GM18519 (cell line): ENCODE data around the gene HNF1B.
"Not testable (repeated sequence)": the region's sequence is repeated elsewhere in the genome, so short reads cannot be mapped to it uniquely, and the experiment has no call there.

Experiments used
- ATAC-seq: cut with Tn5 transposase; IDR thresholded peaks from one replicate; pipeline ENCODE4 v1.9.1; 2021; ENCODE audit warnings: mild to moderate bottlenecking, moderate library complexity; ENCODE audit not compliant: unreplicated experiment, low FRiP score

The HNF1B gene

DNA sequence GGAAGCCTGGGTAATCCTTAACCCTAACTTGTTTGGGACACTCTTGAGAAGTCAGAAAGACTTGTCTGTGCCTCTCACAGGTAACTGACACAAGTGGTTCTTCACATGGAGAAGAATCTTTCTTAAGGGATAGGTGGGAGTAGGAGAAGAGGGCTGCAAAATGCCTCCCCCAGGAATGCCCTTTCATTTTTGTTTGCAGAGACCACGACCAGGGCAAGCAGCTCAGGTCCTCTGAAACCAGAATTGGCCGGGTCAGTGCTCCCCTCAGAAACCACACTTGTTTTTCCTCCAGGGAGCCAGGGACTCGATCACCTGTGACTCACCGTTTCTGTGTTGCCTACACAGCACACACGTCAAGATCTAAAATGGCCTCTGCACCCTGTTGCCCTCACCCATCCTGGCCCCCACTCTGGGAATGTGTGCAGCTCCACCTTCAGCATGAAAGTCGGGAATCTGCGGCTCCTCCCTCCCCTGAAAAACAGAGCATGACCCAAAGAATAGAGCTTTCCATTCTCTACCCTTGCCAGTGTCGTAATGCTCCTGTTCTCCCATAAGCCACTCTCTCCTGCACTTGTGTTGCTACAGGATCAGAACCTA, 36.1 kb downstream of the HNF1B start:
- ATAC-seq, result no peak

DNA sequence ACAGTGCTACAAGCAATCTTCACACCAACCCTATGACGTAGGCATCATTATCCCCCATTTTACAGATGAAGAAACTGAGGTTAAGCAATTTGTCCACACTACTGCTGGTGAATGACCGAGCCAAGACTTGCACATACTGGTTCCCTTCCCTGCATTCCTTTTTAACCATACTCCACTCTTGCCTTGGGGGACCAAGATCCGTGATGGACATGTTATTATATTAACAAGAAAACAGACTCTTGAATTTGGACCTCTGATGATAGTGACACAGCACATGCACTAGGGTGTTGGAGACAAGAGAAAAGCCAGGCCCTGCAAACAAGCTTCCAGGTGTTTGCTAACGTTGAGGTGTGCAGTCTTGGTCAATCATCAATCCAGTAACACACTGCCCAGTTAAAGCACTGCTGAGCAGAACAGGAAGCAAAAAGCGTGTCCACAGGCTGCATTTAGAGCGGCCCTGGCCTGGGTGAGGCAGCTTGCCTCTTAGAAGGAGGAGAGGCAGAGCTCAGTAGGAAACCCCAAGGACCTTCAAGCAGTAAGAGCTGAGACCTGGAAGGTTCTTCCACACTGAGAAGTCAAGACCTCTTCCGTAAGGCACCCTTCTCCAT, 36.7 kb downstream of the HNF1B start:
- ATAC-seq, result no peak

GRCh38 chr17:37706446-37706845, 38.4 kb downstream of the HNF1B start:
- ATAC-seq, result no peak

DNA sequence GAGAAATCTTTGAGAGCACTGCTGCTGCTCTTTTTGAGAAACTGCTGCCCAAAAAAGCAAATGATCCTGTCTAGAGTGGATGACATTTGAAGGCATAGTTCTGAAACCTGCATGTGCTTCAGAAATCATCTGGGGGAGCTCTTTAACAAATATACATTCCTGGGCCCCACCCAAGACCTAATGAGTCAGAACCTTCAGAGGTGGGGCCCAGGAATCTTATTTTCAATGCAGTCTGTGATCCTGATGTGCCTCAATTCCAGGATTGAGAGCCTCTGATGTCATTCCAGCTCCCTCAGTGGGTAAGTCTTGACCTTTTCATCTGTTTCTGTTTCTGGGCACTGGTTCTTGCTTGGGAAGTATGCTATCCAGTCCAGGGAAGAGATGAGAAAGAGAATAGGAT, 42.3 kb downstream of the HNF1B start:
- no peak for ATAC-seq

GRCh38 chr17:37701496-37701898, 43.4 kb downstream of the HNF1B start:
- ATAC-seq, result no peak

DNA sequence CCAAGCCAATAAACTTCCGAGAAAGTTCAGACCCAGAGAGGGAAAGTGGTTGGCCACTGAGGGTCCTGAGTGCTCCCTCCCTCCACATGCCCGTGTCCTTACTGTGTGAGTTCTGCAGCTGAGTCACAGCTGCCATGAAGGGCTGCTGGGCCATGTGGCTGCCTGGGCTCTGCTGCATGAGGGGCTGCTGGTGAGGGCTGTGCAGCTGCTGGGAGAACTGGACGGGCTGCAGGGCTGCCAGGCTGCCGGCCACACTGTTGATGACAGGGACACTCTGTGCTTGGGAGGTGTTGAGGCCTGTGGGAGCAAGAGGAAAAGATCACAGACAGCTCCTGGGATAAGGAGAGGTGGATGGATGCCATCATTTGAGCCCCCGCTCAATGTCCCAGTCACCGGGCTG, 44.0 kb downstream of the HNF1B start:
- no peak for ATAC-seq

- ATAC-seq, result no peak
Observed at GRCh38 chr17:37699285-37699973, 45.4 kb downstream of the HNF1B start.

DNA sequence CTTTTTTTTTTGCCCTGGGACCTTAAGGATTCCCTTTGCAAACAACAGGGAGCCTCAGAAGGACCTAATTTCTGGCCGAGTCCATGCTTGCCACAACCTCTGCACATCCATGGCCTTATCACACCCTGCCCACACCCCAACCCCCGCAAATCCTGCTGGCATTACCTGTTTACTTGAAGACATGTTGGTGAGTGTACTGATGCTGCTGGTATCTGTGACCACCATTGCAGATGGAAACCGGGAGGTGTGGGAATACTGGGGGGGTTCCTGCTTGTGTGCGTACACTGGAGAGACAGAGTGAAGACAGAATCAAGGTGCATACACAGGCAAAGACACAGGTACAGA, 46.0 kb downstream of the HNF1B start:
- no peak for ATAC-seq

- no peak for ATAC-seq
Observed at GRCh38 chr17:37698132-37698910, 46.5 kb downstream of the HNF1B start.

DNA sequence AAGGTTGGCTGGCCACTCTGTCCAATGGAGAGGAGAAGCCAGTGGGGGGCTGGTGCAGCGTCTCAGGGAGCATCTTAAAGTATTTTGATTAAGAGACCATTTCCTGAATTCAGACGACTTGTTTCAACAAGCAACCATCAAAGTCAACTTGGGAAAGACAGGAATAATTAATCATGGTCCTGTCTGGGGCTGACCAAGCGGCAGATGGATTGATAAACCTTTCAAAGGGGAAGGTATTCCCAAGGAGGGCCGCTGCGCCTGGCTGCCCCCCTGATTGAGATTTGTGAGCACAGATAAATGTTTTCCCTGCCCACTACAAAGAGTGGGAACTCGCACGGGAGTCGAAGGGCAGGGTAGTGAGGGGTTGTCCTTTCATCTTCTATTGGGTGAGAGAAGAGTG, 47.5 kb downstream of the HNF1B start:
- ATAC-seq, result no peak

- ATAC-seq, result no peak
Observed at GRCh38 chr17:37696366-37696765, 48.5 kb downstream of the HNF1B start.

DNA sequence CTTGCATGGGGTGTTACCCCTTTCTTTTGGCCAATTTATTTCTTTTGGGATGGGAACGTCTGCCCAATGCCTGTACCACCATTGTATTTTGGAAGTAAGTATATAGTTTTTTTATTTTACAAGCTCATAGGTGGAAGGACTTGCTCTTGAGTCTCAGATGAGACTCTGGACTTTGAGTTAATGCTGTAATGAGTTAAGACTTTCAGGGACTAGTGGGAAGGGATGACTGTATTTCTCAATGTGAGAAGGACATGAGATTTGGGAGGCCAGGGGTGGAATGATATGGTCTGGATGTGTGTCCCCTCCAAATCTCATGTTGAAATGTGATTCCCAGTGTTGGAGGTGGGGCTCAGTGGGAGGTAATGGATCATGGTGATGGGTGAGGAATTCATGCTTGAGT, 49.1 kb downstream of the HNF1B start:
- no peak for ATAC-seq

DNA sequence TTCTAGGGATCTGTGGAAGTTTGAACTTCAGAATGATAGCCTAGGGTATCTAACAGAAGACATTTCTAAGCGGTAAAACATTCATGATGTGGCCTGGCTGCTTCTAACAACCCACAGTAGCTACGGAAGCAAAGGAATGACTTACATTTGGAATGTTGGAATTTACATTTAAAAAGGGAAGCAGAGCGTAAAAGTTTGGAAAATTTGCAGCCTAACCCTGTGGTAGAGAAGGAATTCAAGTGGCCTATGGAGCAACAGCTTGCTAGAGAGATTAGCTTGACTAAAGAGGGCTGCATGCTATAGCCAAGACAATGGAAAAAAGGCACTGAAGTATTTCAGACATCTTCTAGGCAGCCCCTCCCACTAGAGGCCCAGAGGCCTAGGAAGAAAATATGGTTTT, 50.1 kb downstream of the HNF1B start:
- ATAC-seq, result no peak

GRCh38 chr17:37693328-37693727, 51.5 kb downstream of the HNF1B start:
- ATAC-seq, result no peak

DNA sequence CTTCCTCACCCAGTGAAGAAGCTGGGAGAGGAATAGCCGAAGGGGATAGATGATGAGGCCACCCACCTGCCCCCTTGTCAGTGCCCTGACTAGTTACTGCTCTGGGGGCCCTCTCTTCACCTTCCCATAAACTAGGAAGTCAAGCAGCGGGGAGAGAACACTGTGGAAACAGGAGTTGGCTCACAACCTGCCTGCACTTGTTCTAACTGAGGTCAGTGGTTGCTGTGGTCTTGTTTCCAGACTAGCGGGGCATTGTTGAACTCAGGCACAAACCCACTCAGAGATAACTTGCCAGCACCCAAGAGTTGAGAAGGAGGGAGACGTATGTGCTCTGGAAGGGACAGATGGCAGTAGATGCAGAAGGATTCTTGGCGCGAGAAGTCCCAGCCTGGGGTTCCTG, 53.1 kb downstream of the HNF1B start:
- no peak for ATAC-seq

DNA sequence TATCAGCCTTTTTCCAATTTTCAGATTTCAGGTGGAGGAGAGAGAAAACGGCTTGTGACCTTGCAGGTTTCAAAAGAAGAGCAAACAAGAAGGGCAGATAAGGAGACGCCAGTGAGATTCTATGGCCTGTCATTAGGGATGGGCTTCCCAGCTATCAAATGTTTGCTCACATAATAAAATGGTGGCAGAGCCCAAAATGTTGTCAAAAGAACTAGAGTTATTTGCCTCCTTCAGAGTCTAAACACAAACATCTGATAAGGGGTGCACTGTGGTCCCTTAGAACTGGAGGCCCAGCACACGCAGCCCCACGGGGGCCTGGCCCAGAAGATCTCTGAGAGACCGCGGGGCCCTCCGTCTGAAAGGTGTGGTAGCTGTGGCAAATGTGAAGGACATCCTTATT, 55.5 kb downstream of the HNF1B start:
- ATAC-seq, result no peak

GRCh38 chr17:37683454-37683984, 61.3 kb downstream of the HNF1B start:
- ATAC-seq, result no peak

DNA sequence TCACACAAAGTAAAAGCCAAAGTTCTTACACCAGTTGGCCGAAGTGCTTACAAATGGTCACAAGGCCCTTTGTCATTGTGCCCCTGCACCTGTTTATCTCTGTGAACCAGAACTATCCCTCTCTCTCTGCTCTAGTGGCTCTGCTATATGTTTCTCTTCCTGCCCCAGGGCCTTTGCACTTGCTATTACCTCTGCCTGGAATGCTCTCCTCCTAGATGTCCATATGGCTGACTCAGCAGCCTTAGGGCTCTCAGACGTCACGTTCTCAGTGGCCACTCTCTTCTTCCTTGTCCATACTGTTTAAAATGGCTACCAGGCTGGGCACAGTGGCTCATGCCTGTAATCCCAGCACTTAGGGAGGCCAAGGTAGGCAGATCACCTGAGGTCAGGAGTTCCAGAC, 62.9 kb downstream of the HNF1B start:
- ATAC-seq, result no peak

GRCh38 chr17:37679995-37680394, 64.9 kb downstream of the HNF1B start:
- ATAC-seq, result not testable (repeated sequence)

DNA sequence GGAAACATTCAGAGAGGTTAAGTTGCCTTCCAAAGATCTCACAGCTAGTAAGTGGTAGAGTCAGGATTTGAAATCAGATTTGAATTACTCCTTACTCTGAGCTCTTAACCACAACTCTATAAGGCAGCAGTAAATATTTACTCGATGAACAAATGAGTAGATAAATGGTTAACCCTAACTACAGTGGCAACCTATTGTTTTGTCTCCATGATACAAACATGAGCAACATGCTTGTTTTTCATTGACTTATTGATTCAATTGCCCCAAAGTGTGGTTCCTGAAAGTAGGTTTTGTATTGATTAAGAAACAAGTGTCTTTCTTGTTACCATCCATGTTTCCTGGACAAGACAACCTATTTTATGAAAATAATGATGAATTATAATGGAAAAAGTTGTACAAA, 66.8 kb downstream of the HNF1B start:
- no peak for ATAC-seq

GRCh38 chr17:37677021-37677420, 67.8 kb downstream of the HNF1B start:
- no peak for ATAC-seq
